22Rv1 (cell line): ENCODE results near the gene ZNHIT3.
"Not testable (repeated sequence)": the region's sequence is repeated elsewhere in the genome, so short reads cannot be mapped to it uniquely, and the experiment has no call there.

Experiments used
- ZFX ChIP-seq: fragments of 450-650 bp; IDR thresholded peaks from 2 replicates; pipeline ENCODE4 v1.6.1; 2017; ENCODE audit warnings: antibody characterized with exemption, borderline replicate concordance
- TF ChIP-seq, protein P1 (sequence below): fragments of 450-650 bp; IDR thresholded peaks from 2 replicates; pipeline ENCODE4 v1.5.1; 2017; ENCODE audit warnings: mild to moderate bottlenecking

GRCh38 chr17:36452888-36453287 lies 33.6 kb upstream of the ZNHIT3 start:
- TF ChIP-seq, protein P1, sequence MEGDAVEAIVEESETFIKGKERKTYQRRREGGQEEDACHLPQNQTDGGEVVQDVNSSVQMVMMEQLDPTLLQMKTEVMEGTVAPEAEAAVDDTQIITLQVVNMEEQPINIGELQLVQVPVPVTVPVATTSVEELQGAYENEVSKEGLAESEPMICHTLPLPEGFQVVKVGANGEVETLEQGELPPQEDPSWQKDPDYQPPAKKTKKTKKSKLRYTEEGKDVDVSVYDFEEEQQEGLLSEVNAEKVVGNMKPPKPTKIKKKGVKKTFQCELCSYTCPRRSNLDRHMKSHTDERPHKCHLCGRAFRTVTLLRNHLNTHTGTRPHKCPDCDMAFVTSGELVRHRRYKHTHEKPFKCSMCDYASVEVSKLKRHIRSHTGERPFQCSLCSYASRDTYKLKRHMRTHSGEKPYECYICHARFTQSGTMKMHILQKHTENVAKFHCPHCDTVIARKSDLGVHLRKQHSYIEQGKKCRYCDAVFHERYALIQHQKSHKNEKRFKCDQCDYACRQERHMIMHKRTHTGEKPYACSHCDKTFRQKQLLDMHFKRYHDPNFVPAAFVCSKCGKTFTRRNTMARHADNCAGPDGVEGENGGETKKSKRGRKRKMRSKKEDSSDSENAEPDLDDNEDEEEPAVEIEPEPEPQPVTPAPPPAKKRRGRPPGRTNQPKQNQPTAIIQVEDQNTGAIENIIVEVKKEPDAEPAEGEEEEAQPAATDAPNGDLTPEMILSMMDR, result not testable (repeated sequence)
- not testable (repeated sequence) for TF ChIP-seq ZFX
